ENCODE results near the gene TBC1D3B.

- no peak for TF ChIP-seq CTCF (IDR thresholded peaks at IDR 0.05)
- no peak for TF ChIP-seq POLR2A (IDR thresholded peaks at IDR 0.05)
These were observed 35.8 kb upstream of the TBC1D3B start for GRCh38 chr17:36212272-36212605.
